Tibial artery (tissue), 4 donors: Measurements from ENCODE around the gene RPL18A.

ENCODE experiments used
- DNase-seq, 2 donors: peaks; one replicate each; pipeline ENCODE4 v3.0.0-alpha.2; 2019
- H3K27ac ChIP-seq, 2 donors: fragments of 200-600 bp; sonication (generic) in 1 of 2; 1 replicate in 1 of 2; 2 replicates in 1 of 2; pipeline ENCODE4 v1.5.1; 2018 to 2019; ENCODE audit warnings: mild to moderate bottlenecking in 1 of 2
- H3K27me3 ChIP-seq, 2 donors: fragments of 200-600 bp; sonication (generic) in 1 of 2; one replicate each; pipeline versions ENCODE4 v1.5.1 to v1.6.0; 2016 to 2019
- H3K36me3 ChIP-seq, 3 donors: fragments of 200-600 bp; sonication (generic) in 2 of 3; one replicate each; pipeline ENCODE4 v1.5.1; 2016 to 2019; ENCODE audit warnings: mild to moderate bottlenecking in 2 of 3
- H3K4me1 ChIP-seq, 4 donors: fragments of 200-600 bp; sonication (generic) in 2 of 4; 1 replicate in 3 of 4; 2 replicates in 1 of 4; pipeline ENCODE4 v1.5.1; 2016 to 2019
- H3K4me3 ChIP-seq, 2 donors: fragments of 200-600 bp; sonication (generic) in 1 of 2; 1 replicate in 1 of 2; 2 replicates in 1 of 2; pipeline ENCODE4 v1.5.1; 2018 to 2019; ENCODE audit warnings: mild to moderate bottlenecking in 2 of 2
- H3K9me3 ChIP-seq, 3 donors: fragments of 200-600 bp; sonication (generic) in 1 of 3; one replicate each; pipeline ENCODE4 v1.5.1; 2016 to 2019
- intact Hi-C: fragments of 100-400 bp; cut with DNase I; formaldehyde crosslinking; loops from one replicate; pipeline ENCODE4 v1.15.0; 2023; ENCODE audit warnings: low total_unique reads
- TF ChIP-seq, protein P1 (sequence below), 2 experiments: fragments of 200-600 bp in 1 of 2; fragments of 450-650 bp in 1 of 2; IDR thresholded peaks; one replicate each; pipeline ENCODE4 v1.5.1; 2017 to 2019; ENCODE audit warnings: antibody characterized with exemption in 2 of 2, mild to moderate bottlenecking in 1 of 2, moderate library complexity in 1 of 2

The RPL18A gene

GRCh38 chr19:17831419-17831888 lies 28.3 kb upstream of the RPL18A start:
- TF ChIP-seq, protein P1, sequence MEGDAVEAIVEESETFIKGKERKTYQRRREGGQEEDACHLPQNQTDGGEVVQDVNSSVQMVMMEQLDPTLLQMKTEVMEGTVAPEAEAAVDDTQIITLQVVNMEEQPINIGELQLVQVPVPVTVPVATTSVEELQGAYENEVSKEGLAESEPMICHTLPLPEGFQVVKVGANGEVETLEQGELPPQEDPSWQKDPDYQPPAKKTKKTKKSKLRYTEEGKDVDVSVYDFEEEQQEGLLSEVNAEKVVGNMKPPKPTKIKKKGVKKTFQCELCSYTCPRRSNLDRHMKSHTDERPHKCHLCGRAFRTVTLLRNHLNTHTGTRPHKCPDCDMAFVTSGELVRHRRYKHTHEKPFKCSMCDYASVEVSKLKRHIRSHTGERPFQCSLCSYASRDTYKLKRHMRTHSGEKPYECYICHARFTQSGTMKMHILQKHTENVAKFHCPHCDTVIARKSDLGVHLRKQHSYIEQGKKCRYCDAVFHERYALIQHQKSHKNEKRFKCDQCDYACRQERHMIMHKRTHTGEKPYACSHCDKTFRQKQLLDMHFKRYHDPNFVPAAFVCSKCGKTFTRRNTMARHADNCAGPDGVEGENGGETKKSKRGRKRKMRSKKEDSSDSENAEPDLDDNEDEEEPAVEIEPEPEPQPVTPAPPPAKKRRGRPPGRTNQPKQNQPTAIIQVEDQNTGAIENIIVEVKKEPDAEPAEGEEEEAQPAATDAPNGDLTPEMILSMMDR (IDR thresholded peaks at IDR 0.05): no peak
- Histone ChIP-seq H3K27ac (no peak overlapping the region), H3K27me3 (peaks cover 0 to 81% of the 10 kb centered on the region in 2 donors), H3K4me1 (peaks cover 0 to 8% (median 0%) of the 10 kb centered on the region in 4 donors), H3K9me3 (no peaks in the 10 kb centered on the region), H3K36me3 (no peaks in the 10 kb centered on the region), H3K4me3 (no peak overlapping the region)
- no peak for DNase-seq
- intact Hi-C loops: no loop called here

- Histone ChIP-seq H3K9me3 (no peaks in the 10 kb centered on the region), H3K27ac (no peak overlapping the region), H3K36me3 (no peaks in the 10 kb centered on the region), H3K4me1 (peaks cover 0 to 8% (median 0%) of the 10 kb centered on the region in 4 donors), H3K4me3 (no peak overlapping the region), H3K27me3 (peaks cover 0 to 75% of the 10 kb centered on the region in 2 donors)
- TF ChIP-seq, protein P1 (IDR thresholded peaks at IDR 0.05): no peak
- no peak for DNase-seq
- intact Hi-C loops: no loop called here
Observed at GRCh38 chr19:17832443-17833208, 27.1 kb upstream of the RPL18A start.

DNA sequence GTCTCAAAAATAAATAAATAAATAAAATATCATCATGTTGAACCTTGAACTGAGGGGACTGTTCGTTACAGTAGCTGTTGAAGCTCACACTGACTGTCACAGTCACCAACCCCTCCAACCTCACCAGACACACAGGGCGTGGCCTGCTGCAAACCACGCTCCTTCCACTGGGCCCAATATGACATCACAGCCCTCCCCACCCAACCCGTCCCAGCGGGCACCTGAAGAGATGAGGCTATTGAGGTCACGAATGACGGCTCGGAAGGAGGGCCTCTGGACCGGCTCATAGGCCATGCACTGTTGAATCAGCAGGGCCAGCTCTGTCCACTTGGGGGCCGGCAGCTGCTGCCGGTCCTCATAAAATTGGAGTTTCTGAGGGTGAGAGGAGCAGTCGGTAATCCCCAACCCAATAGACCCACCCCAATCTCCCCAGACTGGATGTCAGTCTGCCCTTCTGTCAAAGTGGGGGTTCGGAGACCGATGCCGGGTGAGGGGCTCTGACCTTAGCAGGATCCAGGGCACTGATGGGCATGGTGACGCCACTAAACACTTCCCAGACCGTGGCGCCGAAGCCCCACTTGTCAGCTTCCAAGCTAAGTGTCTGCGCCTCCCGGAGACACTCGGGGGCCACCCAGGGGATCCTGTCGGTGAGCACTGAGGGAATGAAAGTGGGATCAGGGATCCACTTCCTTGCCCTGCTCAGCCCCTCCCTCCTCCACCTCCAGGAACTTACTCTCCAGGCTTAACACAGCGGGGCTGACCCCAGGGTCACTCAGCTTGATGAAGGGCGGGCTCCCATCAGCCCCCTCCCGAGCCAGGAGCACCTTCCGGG lies 25.1 kb upstream of the RPL18A start:
- Histone ChIP-seq H3K9me3 (no peaks in the 10 kb centered on the region), H3K4me3 (no peak overlapping the region), H3K4me1 (peaks cover 0 to 8% (median 0%) of the 10 kb centered on the region in 4 donors), H3K36me3 (no peaks in the 10 kb centered on the region), H3K27me3 (peaks cover 0 to 77% of the 10 kb centered on the region in 2 donors), H3K27ac (no peak overlapping the region)
- intact Hi-C loops: no loop called here
- DNase-seq: no peak
- TF ChIP-seq, protein P1 (IDR thresholded peaks at IDR 0.05): no peak

DNA sequence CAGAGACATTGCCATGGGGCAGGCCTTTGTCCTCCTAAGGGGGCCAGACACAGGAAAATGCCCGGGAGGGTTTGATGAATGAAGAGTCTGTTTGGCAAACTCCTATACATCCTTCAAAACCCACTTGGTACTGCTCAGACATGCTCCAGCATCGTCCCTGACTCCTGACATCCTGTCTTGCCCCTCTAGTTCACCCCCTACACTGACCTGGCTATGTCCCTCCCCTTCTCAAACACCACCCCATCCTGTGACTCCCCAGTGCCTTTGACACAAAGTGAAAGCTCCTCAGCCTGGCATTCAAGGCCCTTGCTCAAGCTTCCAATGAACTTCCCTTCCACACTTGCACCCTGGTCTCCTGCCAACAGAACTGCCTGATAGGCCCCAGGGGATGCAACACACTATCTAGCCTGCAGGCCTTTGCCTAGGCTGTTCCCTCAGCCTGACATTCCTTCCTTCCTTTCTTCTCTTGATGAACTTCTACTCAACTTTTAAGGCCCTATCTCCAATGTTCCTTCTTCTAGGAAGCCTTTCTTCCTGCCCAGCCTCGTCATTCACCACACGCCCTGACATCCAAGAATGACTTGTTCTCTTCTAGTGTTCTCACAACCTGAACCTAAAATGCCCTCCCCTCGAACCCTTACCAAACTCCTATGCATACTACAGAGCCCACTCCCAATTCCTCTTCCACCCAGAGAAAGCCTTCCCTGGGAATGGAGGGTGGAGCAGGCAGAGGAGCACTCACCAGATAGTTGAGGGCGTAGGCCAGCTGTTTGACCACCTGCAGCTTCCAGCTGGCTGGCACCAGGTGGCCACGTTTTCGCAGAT lies 24.3 kb upstream of the RPL18A start:
- H3K36me3 ChIP-seq: no peaks in the 10 kb centered on the region
- intact Hi-C loops: no loop called here
- no peaks in the 10 kb centered on the region for H3K9me3 ChIP-seq
- TF ChIP-seq, protein P1 (IDR thresholded peaks at IDR 0.05): no peak
- peaks cover 0 to 75% of the 10 kb centered on the region in 2 donors for H3K27me3 ChIP-seq
- no peak overlapping the region for H3K27ac ChIP-seq
- DNase-seq: no peak
- H3K4me3 ChIP-seq: no peak overlapping the region
- H3K4me1 ChIP-seq: peaks cover 0 to 4% (median 0%) of the 10 kb centered on the region in 4 donors

DNA sequence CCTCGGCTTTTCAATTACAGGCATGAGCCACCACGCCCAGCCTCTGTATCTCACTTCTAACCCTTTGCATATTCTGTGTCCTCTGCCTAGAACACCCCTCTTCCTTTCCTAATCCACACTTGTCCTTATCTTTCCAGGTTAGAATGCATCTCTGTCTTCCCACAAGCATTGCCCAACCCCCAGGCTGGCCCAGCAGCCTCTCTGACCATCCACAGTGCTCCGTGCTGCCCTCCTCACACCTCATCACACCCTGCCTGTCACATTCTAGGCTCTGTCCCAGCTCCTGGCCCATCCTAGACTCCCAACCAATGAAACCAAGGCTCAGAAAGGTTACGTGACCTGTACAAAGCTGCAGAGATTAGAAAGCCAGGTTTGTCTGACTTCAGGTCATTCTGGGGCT lies 23.2 kb upstream of the RPL18A start:
- H3K27ac ChIP-seq: no peak overlapping the region
- intact Hi-C loops: no loop called here

More for the DNA sequence above, 23.2 kb upstream of the RPL18A start:
- no peak for DNase-seq
- Histone ChIP-seq H3K9me3 (no peaks in the 10 kb centered on the region), H3K4me3 (no peak overlapping the region), H3K4me1 (peaks cover 0 to 6% (median 2%) of the 10 kb centered on the region in 4 donors), H3K27me3 (peaks cover 0 to 75% of the 10 kb centered on the region in 2 donors), H3K36me3 (no peaks in the 10 kb centered on the region)
- TF ChIP-seq, protein P1 (IDR thresholded peaks at IDR 0.05): no peak
